Neural cell (in vitro differentiated cells): ENCODE results near the gene SLC18B1. TPM values are rescaled to one million over a fixed set of nuclear protein-coding genes. Genes with fewer than 3 reads are reported as not detected.

Source experiments
- H2AFZ ChIP-seq: fragments of 200-600, 300-800 bp; sonication (generic), shearing (Covaris generic); 2 replicates; pipeline ENCODE4 v1.6.0; 2014; ENCODE audit warnings: low read depth, mild to moderate bottlenecking, antibody characterized with exemption, low read length, moderate library complexity
- H3F3A ChIP-seq: fragments of 200-600 bp; shearing (Covaris generic); 2 replicates; pipeline ENCODE4 v1.6.1; 2016; ENCODE audit warnings: mild to moderate bottlenecking, moderate library complexity, mixed read lengths, antibody characterized with exemption, low read length; ENCODE audit not compliant: insufficient read depth, poor library complexity, severe bottlenecking
- H3K27ac ChIP-seq: fragments of 200-600, 300-800 bp; sonication (generic), shearing (Covaris generic); 2 replicates; pipeline ENCODE4 v1.5.1; 2014; ENCODE audit warnings: mild to moderate bottlenecking, low read length, moderate library complexity
- H3K27me3 ChIP-seq: fragments of 300-800, 200-600 bp; sonication (generic), shearing (Covaris generic); 2 replicates; pipeline ENCODE4 v1.6.0; 2014; ENCODE audit warnings: mild to moderate bottlenecking, low read depth, low read length, moderate library complexity; ENCODE audit not compliant: insufficient read depth
- H3K36me3 ChIP-seq: fragments of 300-800, 200-600 bp; sonication (generic), shearing (Covaris generic); 2 replicates; pipeline ENCODE4 v1.5.1; 2014; ENCODE audit warnings: mild to moderate bottlenecking, antibody characterized with exemption, low read length, moderate library complexity; ENCODE audit not compliant: insufficient read depth
- H3K4me2 ChIP-seq: fragments of 300-800, 200-600 bp; sonication (generic), shearing (Covaris generic); 2 replicates; pipeline ENCODE4 v1.6.0; 2014; ENCODE audit warnings: mild to moderate bottlenecking, low read length
- H3K4me3 ChIP-seq: fragments of 300-800, 200-600 bp; sonication (generic), shearing (Covaris generic); 2 replicates; pipeline ENCODE4 v1.5.1; 2014; ENCODE audit warnings: mild to moderate bottlenecking, low read length, moderate library complexity
- H3K79me2 ChIP-seq: fragments of 200-600 bp; shearing (Covaris generic); replicated peaks from 2 replicates; pipeline ENCODE4 v1.6.0; 2014; ENCODE audit warnings: mild to moderate bottlenecking, low read length, moderate library complexity; ENCODE audit not compliant: insufficient read depth
- H3K9ac ChIP-seq: fragments of 300-800, 200-600 bp; sonication (generic), shearing (Covaris generic); 2 replicates; pipeline ENCODE4 v1.6.1; 2016; ENCODE audit warnings: mild to moderate bottlenecking, low read length, mixed read lengths
- H3K9me2 ChIP-seq: fragments of 200-600 bp; shearing (Covaris generic); 2 replicates; pipeline ENCODE4 v1.6.1; 2016; ENCODE audit warnings: mild to moderate bottlenecking, low read length, mixed read lengths; ENCODE audit not compliant: insufficient read depth
- H3K9me3 ChIP-seq: fragments of 200-600, 300-800 bp; sonication (generic), shearing (Covaris generic); 2 replicates; pipeline ENCODE4 v1.6.1; 2016; ENCODE audit warnings: mild to moderate bottlenecking, mixed run types, low read length, moderate library complexity, mixed read lengths
- H4K20me1 ChIP-seq: fragments of 200-600 bp; shearing (Covaris generic); 2 replicates; pipeline ENCODE4 v1.6.1; 2016; ENCODE audit warnings: mild to moderate bottlenecking, mixed run types; ENCODE audit not compliant: insufficient read depth
- CTCF ChIP-seq: fragments of 450-650 bp; IDR thresholded peaks from 2 replicates; pipeline ENCODE4 v1.5.1; 2014; ENCODE audit warnings: antibody characterized with exemption, mild to moderate bottlenecking, moderate library complexity; ENCODE audit not compliant: poor library complexity, severe bottlenecking
- EP300 ChIP-seq: fragments of 450-650 bp; conservative IDR thresholded peaks from 2 replicates; pipeline ENCODE4 v1.6.1; 2014; ENCODE audit warnings: antibody characterized with exemption, mild to moderate bottlenecking, moderate library complexity; ENCODE audit not compliant: poor library complexity, severe bottlenecking
- EZH2 ChIP-seq: fragments of 200-600, 300-800 bp; shearing (Covaris generic), sonication (generic); IDR thresholded peaks from 2 replicates; pipeline ENCODE4 v1.6.1; 2014; ENCODE audit warnings: antibody characterized with exemption, low read length, borderline replicate concordance, mild to moderate bottlenecking; ENCODE audit not compliant: insufficient read depth, poor library complexity, severe bottlenecking
- MXI1 ChIP-seq: fragments of 450-650 bp; conservative IDR thresholded peaks from 2 replicates; pipeline ENCODE4 v1.6.1; 2014; ENCODE audit warnings: antibody characterized with exemption, mild to moderate bottlenecking; ENCODE audit not compliant: poor library complexity, severe bottlenecking
- POLR2AphosphoS5 ChIP-seq: IDR thresholded peaks from 2 replicates; pipeline ENCODE4 v1.6.1; 2012
- RAD21 ChIP-seq: fragments of 450-650 bp; conservative IDR thresholded peaks from 2 replicates; pipeline ENCODE4 v1.6.1; 2014; ENCODE audit warnings: antibody characterized with exemption, mild to moderate bottlenecking, moderate library complexity
- REST ChIP-seq: IDR thresholded peaks from 2 replicates; pipeline ENCODE4 v1.6.1; 2012; ENCODE audit warnings: borderline replicate concordance
- SMC3 ChIP-seq: fragments of 450-650 bp; conservative IDR thresholded peaks from 2 replicates; pipeline ENCODE4 v1.6.1; 2014; ENCODE audit warnings: antibody characterized with exemption, mild to moderate bottlenecking, moderate library complexity; ENCODE audit not compliant: poor library complexity
- TAF1 ChIP-seq: IDR thresholded peaks from 2 replicates; pipeline ENCODE4 v1.6.1; 2012; ENCODE audit warnings: low read depth
- polyA plus RNA-seq: library from polyadenylated mRNA; depleted of rRNA; stranded (reverse); fragments of >200 nt; gene quantifications from 2 replicates; pipeline ENCODE4 v1.2.3, GENCODE V29; 2014

Gene SLC18B1
- polyA plus RNA-seq, 1 donor from 2014 or later, result 9.0 TPM

- Histone ChIP-seq H2AFZ (no peak overlapping the region), H3K4me2 (no peak overlapping the region), H3K79me2 (no peaks in the 10 kb centered on the region), H3K4me3 (no peak overlapping the region), H3F3A (no peaks in the 10 kb centered on the region), H3K9me2 (no peaks in the 10 kb centered on the region), H3K9me3 (no peaks in the 10 kb centered on the region), H3K27me3 (no peaks in the 10 kb centered on the region), H3K36me3 (no peaks in the 10 kb centered on the region), H3K9ac (no peak overlapping the region), H3K27ac (no peak overlapping the region), H4K20me1 (no peaks in the 10 kb centered on the region)
- TF ChIP-seq RAD21 (no peak), MXI1 (no peak), SMC3 (no peak), TAF1 (no peak), CTCF (no peak), POLR2AphosphoS5 (no peak)
These were observed 34.1 kb downstream of the SLC18B1 start for GRCh38 chr6:132764370-132764769.

DNA sequence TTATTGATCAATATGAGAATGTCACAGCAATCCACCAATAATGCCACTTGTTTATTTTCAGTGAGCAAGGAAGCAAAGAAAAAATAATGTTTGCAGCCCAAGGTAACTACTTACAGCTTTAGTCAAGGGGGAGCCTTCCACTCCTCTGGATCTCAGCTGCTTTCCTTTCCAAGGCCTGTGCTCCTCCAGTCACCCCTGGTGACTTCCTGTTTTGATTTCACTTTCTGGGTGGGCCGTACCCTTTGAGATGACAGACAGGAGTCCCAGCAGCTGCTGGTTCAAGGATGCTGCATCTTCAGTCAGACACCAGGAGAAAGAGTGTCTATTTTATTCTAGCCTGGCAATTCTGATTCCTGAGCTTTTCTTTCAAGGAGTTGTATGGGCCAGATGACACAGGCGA is 35.2 kb downstream of the SLC18B1 start:
- TF ChIP-seq REST (no peak), TAF1 (no peak), POLR2AphosphoS5 (no peak)
- Histone ChIP-seq H2AFZ (no peak overlapping the region), H3K4me3 (no peak overlapping the region)

DNA sequence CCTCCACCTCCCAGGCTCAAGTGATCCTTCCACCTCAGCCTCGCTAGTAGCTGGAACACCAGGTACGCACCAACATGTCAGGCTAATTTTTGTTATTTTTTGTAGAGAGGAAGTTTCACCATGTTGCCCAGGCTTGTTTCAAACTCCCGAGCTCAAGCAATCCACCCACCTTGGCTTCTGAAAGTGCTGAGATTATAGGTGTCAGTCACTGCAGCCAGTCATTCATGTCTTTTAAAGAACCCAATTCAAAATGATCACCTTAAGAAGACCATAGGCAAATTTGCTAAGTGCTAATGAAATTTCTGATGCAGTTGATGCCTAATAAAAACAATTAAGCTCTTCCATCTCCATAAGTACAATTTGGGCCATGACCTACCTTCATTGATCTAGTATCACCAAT is 38.2 kb downstream of the SLC18B1 start:
- Histone ChIP-seq H3K4me2 (no peak overlapping the region), H3K9ac (no peak overlapping the region), H3K36me3 (no peaks in the 10 kb centered on the region), H3K79me2 (no peaks in the 10 kb centered on the region), H3F3A (no peaks in the 10 kb centered on the region), H3K9me3 (no peaks in the 10 kb centered on the region), H3K4me3 (no peak overlapping the region), H3K27ac (no peak overlapping the region), H3K27me3 (no peaks in the 10 kb centered on the region), H4K20me1 (no peaks in the 10 kb centered on the region), H2AFZ (no peak overlapping the region), H3K9me2 (no peaks in the 10 kb centered on the region)
- TF ChIP-seq REST (no peak), EZH2 (no peak), MXI1 (no peak), SMC3 (no peak), EP300 (no peak), CTCF (no peak), POLR2AphosphoS5 (no peak), RAD21 (no peak), TAF1 (no peak)

More for the DNA sequence above, 35.2 kb downstream of the SLC18B1 start:
- no peaks in the 10 kb centered on the region for H4K20me1 ChIP-seq
- H3K36me3 ChIP-seq, result no peaks in the 10 kb centered on the region
- H3K4me2 ChIP-seq, result no peak overlapping the region
- no peaks in the 10 kb centered on the region for H3K79me2 ChIP-seq
- no peaks in the 10 kb centered on the region for H3K27me3 ChIP-seq
- no peak overlapping the region for H3K9ac ChIP-seq
- no peaks in the 10 kb centered on the region for H3F3A ChIP-seq
- H3K27ac ChIP-seq, result no peak overlapping the region
- no peaks in the 10 kb centered on the region for H3K9me2 ChIP-seq
- H3K9me3 ChIP-seq, result no peaks in the 10 kb centered on the region
